H1 (cell line): ENCODE measurements around the gene CD248. TPM values are rescaled to one million over a fixed set of nuclear protein-coding genes. Genes with fewer than 3 reads are reported as not detected.

Source experiments
- CTCF ChIA-PET: fragments of 300-600 bp; sonication (Branson Sonifier 250); formaldehyde crosslinking; loops from one replicate; lab custom pipeline; 2021; ENCODE audit not compliant: partially characterized antibody; lab: Charles Lee
- POLR2A ChIA-PET: fragments of 300-600 bp; sonication (Branson Sonifier 250); formaldehyde crosslinking; loops from one replicate; lab custom pipeline; 2021; ENCODE audit warnings: inconsistent platforms; ENCODE audit not compliant: partially characterized antibody; lab: Charles Lee
- DNase-seq, 2 experiments: peaks; one replicate each; pipeline versions ENCODE4 v3.0.0 to v3.0.0-alpha.2; 2010 to 2022; ENCODE audit warnings: low spot score in 2 of 2, low read depth in 1 of 2, mixed read lengths in 1 of 2
- FAIRE-seq: peaks from 2 replicates; lab custom pipeline; 2011; peaks lifted over from hg19 to GRCh38; lab: Jason Lieb, UNC
- H2AFZ ChIP-seq: 2 replicates; pipeline ENCODE4 v1.8.1; 2012; ENCODE audit warnings: low read length, inconsistent platforms
- H2AK5ac ChIP-seq: 2 replicates; pipeline ENCODE4 v1.6.1; 2013; ENCODE audit warnings: low read depth, low read length
- H2BK120ac ChIP-seq: replicated peaks from 2 replicates; pipeline ENCODE3; 2013; ENCODE audit warnings: low read depth, low read length, inconsistent platforms
- H2BK12ac ChIP-seq: 2 replicates; pipeline ENCODE4 v1.6.1; 2013; ENCODE audit warnings: low read depth, low read length
- H2BK15ac ChIP-seq: 2 replicates; pipeline ENCODE4 v1.6.1; 2013; ENCODE audit warnings: low read length
- H2BK20ac ChIP-seq: 2 replicates; pipeline ENCODE4 v1.6.1; 2013; ENCODE audit warnings: low read length
- H2BK5ac ChIP-seq: 2 replicates; pipeline ENCODE4 v1.6.1; 2013; ENCODE audit warnings: low read depth, low read length
- H3K14ac ChIP-seq: 2 replicates; pipeline ENCODE4 v1.6.1; 2013; ENCODE audit warnings: inconsistent platforms; ENCODE audit not compliant: insufficient read length
- H3K18ac ChIP-seq: 2 replicates; pipeline ENCODE4 v1.6.1; 2013; ENCODE audit warnings: low read length; ENCODE audit errors: extremely low read depth
- H3K23ac ChIP-seq: 2 replicates; pipeline ENCODE4 v1.6.1; 2013; ENCODE audit warnings: inconsistent platforms; ENCODE audit not compliant: insufficient read length
- H3K23me2 ChIP-seq: 2 replicates; pipeline ENCODE4 v1.6.1; 2013; ENCODE audit warnings: low read depth, low read length
- H3K27ac ChIP-seq: 2 replicates; pipeline ENCODE4 v1.6.1; 2011; ENCODE audit warnings: low read depth, low read length, inconsistent platforms
- H3K27me3 ChIP-seq, 4 experiments: replicated peaks in 1 of 4; 1 replicate in 1 of 4; 2 replicates in 3 of 4; pipeline versions ENCODE4 v1.6.1 to v1.8.1; 2011 to 2013; ENCODE audit warnings: low read length in 3 of 4, mild to moderate bottlenecking in 3 of 4, inconsistent platforms in 2 of 4, mixed read lengths in 2 of 4, moderate library complexity in 1 of 4; ENCODE audit not compliant: control insufficient read depth in 3 of 4, insufficient read depth in 3 of 4; ENCODE audit errors: extremely low read depth in 1 of 4
- H3K36me3 ChIP-seq, 4 experiments: 2 replicates each; pipeline versions ENCODE4 v1.6.1 to v1.8.1; 2011 to 2013; ENCODE audit warnings: mild to moderate bottlenecking in 4 of 4, low read length in 3 of 4, moderate library complexity in 2 of 4, control low read depth in 1 of 4, inconsistent platforms in 1 of 4; ENCODE audit not compliant: insufficient read depth in 4 of 4, control insufficient read depth in 2 of 4
- H3K4ac ChIP-seq: replicated peaks from 2 replicates; pipeline ENCODE3; 2013; ENCODE audit warnings: low read length, low read depth, mixed read lengths, inconsistent platforms; ENCODE audit not compliant: insufficient read length
- H3K4me1 ChIP-seq, 4 experiments: replicated peaks in 1 of 4; 1 replicate in 1 of 4; 2 replicates in 3 of 4; pipeline versions ENCODE4 v1.6.1 to v1.8.1; 2011 to 2013; ENCODE audit warnings: low read length in 3 of 4, inconsistent platforms in 2 of 4, mixed read lengths in 1 of 4; ENCODE audit not compliant: insufficient read depth in 4 of 4, control insufficient read depth in 3 of 4
- H3K4me2 ChIP-seq, 2 experiments: 2 replicates each; pipeline versions ENCODE4 v1.6.1 to v1.8.1; 2011 to 2013; ENCODE audit warnings: low read depth in 2 of 2, low read length in 2 of 2, control low read depth in 1 of 2, inconsistent platforms in 1 of 2, mild to moderate bottlenecking in 1 of 2; ENCODE audit not compliant: insufficient read depth in 1 of 2
- H3K4me3 ChIP-seq, 4 experiments: fragments of 200-600, 300-600 bp in 1 of 4; sonication (generic), shearing (Covaris generic), sonication (Bioruptor Twin) in 1 of 4; 2 replicates each; pipeline versions ENCODE4 v1.5.1 to v1.8.1; 2011 to 2016; ENCODE audit warnings: low read length in 4 of 4, low read depth in 3 of 4, control low read depth in 2 of 4, inconsistent platforms in 2 of 4, mild to moderate bottlenecking in 2 of 4, mixed read lengths in 1 of 4, moderate library complexity in 1 of 4; ENCODE audit not compliant: insufficient read depth in 2 of 4; ENCODE audit errors: extremely low read depth in 1 of 4
- H3K56ac ChIP-seq: replicated peaks from 2 replicates; pipeline ENCODE3; 2013; ENCODE audit warnings: low read depth, mild to moderate bottlenecking, mixed read lengths, low read length, inconsistent platforms; ENCODE audit not compliant: insufficient read length
- H3K79me1 ChIP-seq: 2 replicates; pipeline ENCODE4 v1.6.1; 2013; ENCODE audit warnings: low read depth, low read length, control low read depth
- H3K79me2 ChIP-seq, 2 experiments: 2 replicates each; pipeline versions ENCODE4 v1.6.1 to v1.8.1; 2012 to 2013; ENCODE audit warnings: low read length in 2 of 2, mild to moderate bottlenecking in 2 of 2, inconsistent platforms in 1 of 2; ENCODE audit not compliant: insufficient read depth in 2 of 2, control insufficient read depth in 1 of 2
- H3K9ac ChIP-seq, 4 experiments: replicated peaks in 1 of 4; 1 replicate in 1 of 4; 2 replicates in 3 of 4; pipeline versions ENCODE4 v1.6.1 to v1.8.1; 2011 to 2013; ENCODE audit warnings: low read depth in 3 of 4, low read length in 3 of 4, control low read depth in 2 of 4, mild to moderate bottlenecking in 2 of 4, moderate library complexity in 2 of 4, inconsistent platforms in 1 of 4; ENCODE audit errors: extremely low read depth in 1 of 4
- H3K9me3 ChIP-seq, 2 experiments: 2 replicates each; pipeline versions ENCODE4 v1.6.1 to v1.8.1; 2012 to 2013; ENCODE audit warnings: mild to moderate bottlenecking in 2 of 2, moderate library complexity in 2 of 2, control low read depth in 1 of 2, inconsistent platforms in 1 of 2, low read depth in 1 of 2, low read length in 1 of 2, mixed read lengths in 1 of 2; ENCODE audit not compliant: insufficient read depth in 2 of 2
- H4K20me1 ChIP-seq, 2 experiments: replicated peaks in 1 of 2; 2 replicates each; pipeline versions ENCODE3 to v1.8.1; 2011 to 2013; ENCODE audit warnings: inconsistent platforms in 2 of 2, low read length in 2 of 2, mild to moderate bottlenecking in 1 of 2; ENCODE audit not compliant: insufficient read depth in 2 of 2, control insufficient read depth in 1 of 2
- H4K5ac ChIP-seq: 2 replicates; pipeline ENCODE4 v1.6.1; 2013; ENCODE audit warnings: low read length, low read depth, mixed read lengths, inconsistent platforms; ENCODE audit not compliant: insufficient read length
- H4K8ac ChIP-seq: 2 replicates; pipeline ENCODE4 v1.8.0; 2013; ENCODE audit warnings: mild to moderate bottlenecking, moderate library complexity, low read length, inconsistent platforms; ENCODE audit not compliant: insufficient read depth; ENCODE audit errors: extremely low read depth
- H4K91ac ChIP-seq: replicated peaks from 2 replicates; pipeline ENCODE3; 2013; ENCODE audit warnings: low read length, mixed read lengths, inconsistent platforms; ENCODE audit not compliant: insufficient read length
- BCL11A ChIP-seq, 2 experiments: IDR thresholded peaks; one replicate each; pipeline ENCODE4 v1.6.1; 2011; ENCODE audit warnings: low read depth in 2 of 2, low read length in 2 of 2, mild to moderate bottlenecking in 2 of 2
- BRCA1 ChIP-seq: IDR thresholded peaks from 2 replicates; pipeline ENCODE4 v1.6.1; 2012; ENCODE audit warnings: low read depth, low read length, improper control_type of control experiment
- CBX5 ChIP-seq: fragments of 300-800, 300-1000 bp; sonication (generic); IDR thresholded peaks from 2 replicates; pipeline ENCODE4 v1.7.1; 2016; ENCODE audit warnings: antibody characterized with exemption, low read length, low read depth
- CEBPB ChIP-seq: IDR thresholded peaks from 2 replicates; pipeline ENCODE4 v1.6.1; 2012; ENCODE audit warnings: low read depth, low read length
- GTF2F1 ChIP-seq: IDR thresholded peaks from 2 replicates; pipeline ENCODE4 v1.6.1; 2012; ENCODE audit warnings: low read depth, low read length, improper control_type of control experiment, borderline replicate concordance
- JUND ChIP-seq: IDR thresholded peaks from 2 replicates; pipeline ENCODE4 v1.6.1; 2011; ENCODE audit warnings: mild to moderate bottlenecking, improper control_type of control experiment, low read length
- KDM4A ChIP-seq: IDR thresholded peaks from one replicate; pipeline ENCODE4 v1.7.1; 2012; ENCODE audit warnings: low read depth, mild to moderate bottlenecking, moderate library complexity, low read length, inconsistent platforms; ENCODE audit not compliant: severe bottlenecking
- KDM5A ChIP-seq: fragments of 200-600 bp; IDR thresholded peaks from 2 replicates; pipeline ENCODE4 v1.7.1; 2012; ENCODE audit warnings: mild to moderate bottlenecking, low read length, inconsistent platforms, mixed read lengths
- SP2 ChIP-seq: IDR thresholded peaks from 2 replicates; pipeline ENCODE4 v1.6.1; 2012; ENCODE audit warnings: mild to moderate bottlenecking, low read length, inconsistent platforms
- SUZ12 ChIP-seq: fragments of 200-600 bp; sonication (generic); IDR thresholded peaks from 2 replicates; pipeline ENCODE4 v1.6.1; 2012; ENCODE audit warnings: mild to moderate bottlenecking, inconsistent platforms, low read length, moderate library complexity, mixed read lengths
- TAF7 ChIP-seq: optimal IDR thresholded peaks from 2 replicates; pipeline ENCODE3; 2011; ENCODE audit warnings: low read depth, mild to moderate bottlenecking, inconsistent platforms, low read length, moderate library complexity, borderline replicate concordance
- WGBS, 2 experiments: shearing (Covaris generic) in 1 of 2; methylation state at CpG; one replicate each; pipeline versions ENCODE4 v1.1.6 to v1.1.7; 2013 to 2015; ENCODE audit warnings: low lambda C conversion rate in 2 of 2, mixed read lengths in 2 of 2, inconsistent platforms in 1 of 2, low coverage in 1 of 2, missing lambda C conversion rate in 1 of 2; ENCODE audit not compliant: insufficient replicate concordance in 2 of 2, insufficient coverage in 1 of 2, insufficient read length in 1 of 2; ENCODE audit errors: extremely low coverage in 1 of 2, missing lambda C conversion rate in 1 of 2; 5-methylcytosine and 5-hydroxymethylcytosine counted together
- polyA plus RNA-seq, 7 experiments: library from polyadenylated mRNA; depleted of rRNA in 3 of 7; stranded (reverse) in 5 of 7; unstranded in 2 of 7; fragments of >200 nt in 5 of 7; fragments of 200-250 nt in 2 of 7; gene quantifications; 1 replicate in 5 of 7; 2 replicates in 1 of 7; 4 replicates in 1 of 7; pipeline versions ENCODE4 v1.2.1 to v1.2.3, GENCODE V29; 2011 to 2013; ENCODE audit warnings: missing spikeins in 2 of 7, mixed read lengths in 2 of 7
- total RNA-seq: library from RNA; stranded (reverse); fragmentation: NEBNext Ultra II Directional; extraction: Animal tissue kit (Norgen Biotek cat#: 25700); gene quantifications from 2 replicates; pipeline ENCODE4 v1.2.1, GENCODE V29; 2021
- TF ChIP-seq, protein P1 (sequence below): IDR thresholded peaks from 2 replicates; pipeline ENCODE4 v1.6.1; 2011; ENCODE audit warnings: low read length, improper control_type of control experiment

The CD248 gene
- total and polyA plus RNA-seq, 2 of the 8 experiments (the other 6 are each of a cell fraction or from before 2014, with no cell fraction given) = 2.7 to 3.9 TPM

DNA sequence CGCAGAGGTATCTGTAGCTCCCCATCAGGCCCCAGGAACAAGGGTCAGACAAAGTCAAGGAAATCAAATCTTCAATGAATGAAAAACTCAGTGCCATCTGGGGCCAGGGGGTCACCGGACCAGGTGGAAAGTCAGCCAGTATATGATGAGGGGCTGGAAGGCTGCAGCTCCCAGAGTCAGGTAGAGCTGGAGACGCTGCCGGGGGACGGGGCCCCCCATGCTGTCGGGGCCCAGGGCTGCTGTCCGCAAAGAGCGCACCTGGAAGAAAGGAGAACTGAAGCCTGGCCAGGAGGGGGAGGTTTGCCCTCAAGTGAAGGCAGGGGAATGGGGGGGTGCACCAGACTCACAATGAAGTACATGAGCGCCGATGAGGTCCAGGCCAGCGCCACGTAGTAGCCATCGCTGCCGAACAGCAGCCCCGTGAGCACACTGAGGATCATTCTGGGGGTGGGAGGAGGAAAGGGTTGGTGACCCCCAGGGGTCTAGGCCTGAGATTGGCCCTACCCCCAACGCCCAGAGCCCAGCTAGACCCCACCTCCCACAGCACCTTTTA lies 32.2 kb downstream of the CD248 start:
- no peak overlapping the region for H4K91ac ChIP-seq
- no peak overlapping the region for H2BK20ac ChIP-seq
- no peaks in the 10 kb centered on the region for H3K9me3 ChIP-seq
- H4K5ac ChIP-seq = no peak overlapping the region
- H3K18ac ChIP-seq = no peak overlapping the region
- H2AFZ ChIP-seq = no peak overlapping the region
- H3K27me3 ChIP-seq = peaks cover 0 to 2% (median 0%) of the 10 kb centered on the region in 4 experiments; a peak in 2 of 7 replicates
- H3K4me3 ChIP-seq = no peak overlapping the region
- no peak overlapping the region for H3K4ac ChIP-seq
- peaks cover 0 to 18% (median 11%) of the 10 kb centered on the region in 4 experiments; a peak in 5 of 7 replicates for H3K4me1 ChIP-seq
- peaks cover 9 to 28% of the 10 kb centered on the region in 2 experiments for H4K20me1 ChIP-seq
- WGBS, 2 experiments = 93% methylated on average over 15 of the region's 16 CpGs; no CpG with 5 or more reads in 1 of the 2 experiments
- no peak overlapping the region for H3K4me2 ChIP-seq
- ChIA-PET CTCF (interaction anchor here (0.7 to 5.2 kb wide), 14 partner anchors 14 to 154 kb away, joined by 3 to 48 read pairs (median 4); partner anchors contain the start of genes MRPL11, RAB1B and RIN1), POLR2A (interaction anchor here (0.8 to 7.9 kb wide), 7 partner anchors 12 to 84 kb away, joined by 3 to 125 read pairs (median 3); partner anchors contain the start of genes B4GAT1, BRMS1 and RAB1B)
- peaks cover 0 to 2% (median 0%) of the 10 kb centered on the region in 4 experiments; a peak in 1 of 8 replicates for H3K36me3 ChIP-seq
- no peak overlapping the region for H2AK5ac ChIP-seq
- no peak overlapping the region for H4K8ac ChIP-seq
- H3K23ac ChIP-seq = no peak overlapping the region
- peaks cover 4% of the 10 kb centered on the region; the same call in 1 of the 2 replicates for H3K23me2 ChIP-seq
- H3K79me1 ChIP-seq = peaks cover 5% of the 10 kb centered on the region
- no peak overlapping the region for H3K56ac ChIP-seq
- H2BK15ac ChIP-seq = no peak overlapping the region
- peaks cover 0 to 9% of the 10 kb centered on the region in 2 experiments; a peak in 1 of 4 replicates for H3K79me2 ChIP-seq
- no peak overlapping the region for H3K27ac ChIP-seq
- H3K9ac ChIP-seq = no peak overlapping the region
- no peak overlapping the region for H2BK12ac ChIP-seq
- no peak overlapping the region for H2BK120ac ChIP-seq
- FAIRE-seq (no peak), DNase-seq (no peak)
- no peak overlapping the region for H3K14ac ChIP-seq
- H2BK5ac ChIP-seq = no peak overlapping the region
- TF ChIP-seq KDM5A (no peak), KDM4A (no peak), SP2 (no peak), GTF2F1 (no peak), BCL11A (IDR thresholded peaks at IDR 0.05; ENCODE audit: low read depth in 2 of 2, low read length in 2 of 2) (no peak), TAF7 (no peak), BRCA1 (no peak), CEBPB (no peak), JUND (no peak), SUZ12 (no peak), CBX5 (no peak)
- TF ChIP-seq, protein P1, sequence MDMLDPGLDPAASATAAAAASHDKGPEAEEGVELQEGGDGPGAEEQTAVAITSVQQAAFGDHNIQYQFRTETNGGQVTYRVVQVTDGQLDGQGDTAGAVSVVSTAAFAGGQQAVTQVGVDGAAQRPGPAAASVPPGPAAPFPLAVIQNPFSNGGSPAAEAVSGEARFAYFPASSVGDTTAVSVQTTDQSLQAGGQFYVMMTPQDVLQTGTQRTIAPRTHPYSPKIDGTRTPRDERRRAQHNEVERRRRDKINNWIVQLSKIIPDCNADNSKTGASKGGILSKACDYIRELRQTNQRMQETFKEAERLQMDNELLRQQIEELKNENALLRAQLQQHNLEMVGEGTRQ = no peak
